Spleen (tissue), 11 donors: ENCODE results near the gene DMC1. TPM values are rescaled to one million over a fixed set of nuclear protein-coding genes. Genes with fewer than 3 reads are reported as not detected.
A peak's percentile ranks its signal among the peaks of the same experiment; 100 is the strongest.

ENCODE experiments used
- DNase-seq: peaks from one replicate; pipeline ENCODE4 v3.0.0-alpha.2; 2020
- H3K27ac ChIP-seq, 8 donors: fragments of 200-600 bp; sonication (generic) in 7 of 8; 1 replicate in 4 of 8; 2 replicates in 4 of 8; pipeline versions ENCODE4 v1.5.0 to v1.8.0; 2016 to 2021; ENCODE audit warnings: inconsistent platforms in 4 of 8, mild to moderate bottlenecking in 4 of 8, moderate library complexity in 1 of 8
- H3K27me3 ChIP-seq, 7 donors: fragments of 200-600 bp; sonication (generic) in 6 of 7; replicated peaks in 1 of 7; 1 replicate in 4 of 7; 2 replicates in 3 of 7; pipeline versions ENCODE4 v1.5.0 to v1.8.0; 2016 to 2021; ENCODE audit warnings: inconsistent platforms in 3 of 7, mild to moderate bottlenecking in 1 of 7
- H3K36me3 ChIP-seq, 6 donors: fragments of 200-600 bp; sonication (generic) in 5 of 6; 1 replicate in 4 of 6; 2 replicates in 2 of 6; pipeline versions ENCODE4 v1.5.0 to v1.8.0; 2016 to 2021; ENCODE audit warnings: inconsistent platforms in 2 of 6
- H3K4me1 ChIP-seq, 6 donors: fragments of 200-600 bp; sonication (generic) in 5 of 6; 1 replicate in 3 of 6; 2 replicates in 3 of 6; pipeline versions ENCODE4 v1.5.0 to v1.8.0; 2016 to 2021; ENCODE audit warnings: inconsistent platforms in 3 of 6
- H3K4me3 ChIP-seq, 8 donors: fragments of 200-600 bp; sonication (generic) in 7 of 8; 1 replicate in 4 of 8; 2 replicates in 4 of 8; pipeline versions ENCODE4 v1.5.0 to v1.8.0; 2016 to 2021; ENCODE audit warnings: inconsistent platforms in 4 of 8, mild to moderate bottlenecking in 4 of 8, moderate library complexity in 2 of 8
- H3K9me3 ChIP-seq, 8 donors: fragments of 200-600 bp; sonication (generic) in 7 of 8; 1 replicate in 4 of 8; 2 replicates in 4 of 8; pipeline versions ENCODE4 v1.5.0 to v1.8.0; 2016 to 2021; ENCODE audit warnings: inconsistent platforms in 4 of 8
- POLR2A ChIP-seq, 3 donors: fragments of 450-650 bp; IDR thresholded peaks; one replicate each; pipeline ENCODE4 v1.5.1; 2017; ENCODE audit warnings: antibody characterized with exemption in 3 of 3, mild to moderate bottlenecking in 1 of 3
- POLR2AphosphoS5 ChIP-seq, 3 donors: sonication (generic); formaldehyde crosslinking; IDR thresholded peaks; one replicate each; pipeline ENCODE4 v1.5.1; 2017; ENCODE audit warnings: antibody characterized with exemption in 3 of 3
- WGBS, 5 donors: extraction: QIAGEN DNeasy Blood & Tissue Kit in 3 of 5; methylation state at CpG; one replicate each; pipeline versions ENCODE4 v1.1.5 to v1.1.7; 2013 to 2018; 5-methylcytosine and 5-hydroxymethylcytosine counted together
- intact Hi-C: fragments of 100-400 bp; cut with DNase I; formaldehyde crosslinking; loops from one replicate; pipeline ENCODE4 v1.15.0; 2023; ENCODE audit warnings: low total_unique reads
- polyA plus RNA-seq, 3 donors: library from polyadenylated mRNA; stranded (reverse); fragments of 200-250 nt; gene quantifications; one replicate each; pipeline ENCODE4 v1.2.1, GENCODE V29; 2013
- total RNA-seq, 7 donors: library from RNA; depleted of rRNA in 3 of 7; stranded (reverse); fragments of >200 nt in 3 of 7; fragmentation: NEBNext Ultra II Directional in 4 of 7; extraction: Animal tissue kit (Norgen Biotek cat#: 25700) in 4 of 7; gene quantifications; one replicate each; pipeline versions ENCODE4 v1.1.0 to v1.2.1, GENCODE V29; 2016 to 2021
- TF ChIP-seq, protein P1 (sequence below), 11 experiments: fragments of 200-600 bp in 7 of 11; fragments of 450-650 bp in 4 of 11; sonication (generic) in 4 of 11; IDR thresholded peaks in 8 of 11; conservative IDR thresholded peaks in 3 of 11; 1 replicate in 7 of 11; 2 replicates in 4 of 11; pipeline versions ENCODE4 v1.4.0 to v1.8.0; 2016 to 2021; ENCODE audit warnings: antibody characterized with exemption in 11 of 11, inconsistent platforms in 4 of 11, mild to moderate bottlenecking in 1 of 11
- donor health status: healthy with polysubstance abuse.
- donor health status: DM: no; HTN: no; CAD: no; lungs with moderate emphysema.
- donor health status: DM: no; HTN: no; CAD: no.
- donor health status: Bipolar disorder and iron deficiency.
- donor health status: healthy.
- donor health status: DM: no; HTN: no; CAD: no.
- donor health status: DM: yes; HTN: yes; CAD: no.

DMC1 gene
- total and polyA plus RNA-seq, 10 donors: 0.15 to 2.7 (median 0.80) TPM; not detected in 3

DNA sequence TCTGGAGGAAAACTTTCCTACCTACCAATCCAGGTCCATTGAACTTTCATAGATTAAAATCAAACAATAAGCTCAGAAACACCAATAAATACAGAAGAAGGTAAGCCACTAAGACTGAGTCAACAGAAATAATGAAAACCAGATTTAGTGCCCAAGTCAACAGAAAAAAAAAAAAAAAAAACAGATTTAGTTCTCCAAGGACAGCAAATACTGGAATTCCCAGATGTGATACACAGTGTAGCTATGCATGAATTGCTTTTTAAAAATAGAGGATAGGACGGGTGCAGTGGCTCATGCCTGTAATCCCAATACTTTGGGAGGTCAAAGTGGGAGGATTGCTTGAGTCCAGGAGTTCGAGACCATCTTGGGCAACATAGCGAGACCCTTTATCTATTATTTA, 15.7 kb downstream of the DMC1 start:
- Histone ChIP-seq H3K36me3 (no peaks in the 10 kb centered on the region), H3K9me3 (no peaks in the 10 kb centered on the region), H3K4me3 (no peak overlapping the region), H3K27me3 (peaks cover 0 to 16% (median 0%) of the 10 kb centered on the region in 7 donors), H3K4me1 (peaks cover 0 to 10% (median under 1%) of the 10 kb centered on the region in 6 donors), H3K27ac (no peak overlapping the region)
- 89 to 97% (median 95%) methylated on average over 3 of the region's 3 CpGs for WGBS, 5 donors
- intact Hi-C loops: no loop called here
- TF ChIP-seq POLR2AphosphoS5 (IDR thresholded peaks at IDR 0.05): no peak
- no peak for TF ChIP-seq POLR2A (IDR thresholded peaks at IDR 0.05)
- no peak for DNase-seq

DNA sequence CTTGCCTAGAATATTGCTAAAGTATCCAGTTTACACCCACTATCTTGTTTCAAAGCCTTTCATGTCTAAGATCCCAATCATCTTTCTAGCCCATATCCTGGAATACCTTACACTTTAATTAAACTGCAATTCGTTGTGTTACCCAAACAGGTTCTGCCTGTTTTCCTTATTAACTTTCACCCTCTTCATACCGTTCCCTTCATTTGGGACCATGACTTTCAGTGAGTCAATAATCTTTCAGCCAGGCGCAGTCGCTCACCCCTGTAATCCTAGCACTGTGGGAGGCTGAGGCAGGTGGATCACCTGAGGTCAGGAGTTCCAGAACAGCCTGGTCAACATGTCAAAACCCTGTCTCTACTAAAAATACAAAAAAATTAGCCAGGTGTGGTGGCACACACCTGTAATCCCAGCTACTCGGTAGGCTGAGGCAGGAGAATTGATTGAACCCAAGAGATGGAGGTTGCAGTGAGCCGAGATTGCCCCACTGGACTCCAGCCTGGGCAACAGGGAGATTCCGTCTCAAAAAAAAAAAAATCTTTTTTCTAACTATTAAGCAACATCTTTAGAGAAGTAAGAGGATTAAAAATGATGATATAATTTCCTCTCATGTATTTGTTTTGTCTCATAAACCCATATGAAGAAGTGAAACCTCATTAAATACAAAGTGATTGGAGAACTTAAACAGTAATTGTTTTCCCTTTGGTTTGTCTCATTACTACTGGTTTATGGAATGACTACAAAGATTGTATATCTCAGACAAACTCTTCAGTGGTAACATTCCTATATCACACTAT, 20.7 kb downstream of the DMC1 start:
- Histone ChIP-seq H3K27me3 (peaks cover 0 to 23% (median 0%) of the 10 kb centered on the region in 7 donors), H3K36me3 (no peaks in the 10 kb centered on the region), H3K27ac (peak overlapping the region in 1 of 8 donors; percentile 16), H3K4me1 (peaks cover 0 to 17% (median 2%) of the 10 kb centered on the region in 6 donors), H3K4me3 (no peak overlapping the region), H3K9me3 (peaks cover 0 to 11% (median 5%) of the 10 kb centered on the region in 8 donors)
- 72 to 89% (median 79%) methylated on average over 7 of the region's 7 CpGs for WGBS, 5 donors
- TF ChIP-seq POLR2AphosphoS5 (IDR thresholded peaks at IDR 0.05) (no peak), POLR2A (IDR thresholded peaks at IDR 0.05) (no peak)
- TF ChIP-seq, protein P1, sequence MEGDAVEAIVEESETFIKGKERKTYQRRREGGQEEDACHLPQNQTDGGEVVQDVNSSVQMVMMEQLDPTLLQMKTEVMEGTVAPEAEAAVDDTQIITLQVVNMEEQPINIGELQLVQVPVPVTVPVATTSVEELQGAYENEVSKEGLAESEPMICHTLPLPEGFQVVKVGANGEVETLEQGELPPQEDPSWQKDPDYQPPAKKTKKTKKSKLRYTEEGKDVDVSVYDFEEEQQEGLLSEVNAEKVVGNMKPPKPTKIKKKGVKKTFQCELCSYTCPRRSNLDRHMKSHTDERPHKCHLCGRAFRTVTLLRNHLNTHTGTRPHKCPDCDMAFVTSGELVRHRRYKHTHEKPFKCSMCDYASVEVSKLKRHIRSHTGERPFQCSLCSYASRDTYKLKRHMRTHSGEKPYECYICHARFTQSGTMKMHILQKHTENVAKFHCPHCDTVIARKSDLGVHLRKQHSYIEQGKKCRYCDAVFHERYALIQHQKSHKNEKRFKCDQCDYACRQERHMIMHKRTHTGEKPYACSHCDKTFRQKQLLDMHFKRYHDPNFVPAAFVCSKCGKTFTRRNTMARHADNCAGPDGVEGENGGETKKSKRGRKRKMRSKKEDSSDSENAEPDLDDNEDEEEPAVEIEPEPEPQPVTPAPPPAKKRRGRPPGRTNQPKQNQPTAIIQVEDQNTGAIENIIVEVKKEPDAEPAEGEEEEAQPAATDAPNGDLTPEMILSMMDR (IDR thresholded peaks at IDR 0.05 in 8 of 11, conservative IDR thresholded peaks at IDR 0.05 in 3 of 11): no peak
- DNase-seq: no peak
- intact Hi-C loops: no loop called here

DNA sequence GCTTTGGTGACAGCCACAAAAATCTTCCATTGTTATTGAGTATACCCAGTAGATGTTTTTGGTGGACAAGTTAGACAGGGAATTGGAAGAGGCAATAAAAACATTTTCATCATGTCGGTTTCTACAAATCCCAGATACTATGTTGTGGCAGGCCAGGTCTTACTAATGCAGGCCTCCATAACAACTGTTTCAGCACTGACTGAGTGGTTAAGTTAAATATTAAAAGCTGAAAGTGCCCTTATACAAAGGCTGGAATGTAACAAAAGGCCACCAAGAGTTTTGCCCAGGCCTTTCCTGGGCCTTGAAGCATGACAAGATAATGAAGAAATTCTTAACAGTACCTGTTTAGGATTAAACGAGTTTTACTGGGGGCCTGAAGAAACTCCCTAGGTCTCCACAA, 29.3 kb downstream of the DMC1 start:
- WGBS, 5 donors: 91 to 100% (median 94%) methylated on average over 2 of the region's 2 CpGs
- TF ChIP-seq POLR2A (IDR thresholded peaks at IDR 0.05) (no peak), POLR2AphosphoS5 (IDR thresholded peaks at IDR 0.05) (no peak)
- TF ChIP-seq, protein P1 (IDR thresholded peaks at IDR 0.05 in 8 of 11, conservative IDR thresholded peaks at IDR 0.05 in 3 of 11): no peak
- no peak for DNase-seq
- H3K27ac ChIP-seq: no peak overlapping the region
- intact Hi-C loops: no loop called here
- no peaks in the 10 kb centered on the region for H3K27me3 ChIP-seq
- no peaks in the 10 kb centered on the region for H3K4me1 ChIP-seq
- H3K4me3 ChIP-seq: no peak overlapping the region
- no peaks in the 10 kb centered on the region for H3K36me3 ChIP-seq
- peaks cover 0 to 34% (median 20%) of the 10 kb centered on the region in 8 donors for H3K9me3 ChIP-seq

DNA sequence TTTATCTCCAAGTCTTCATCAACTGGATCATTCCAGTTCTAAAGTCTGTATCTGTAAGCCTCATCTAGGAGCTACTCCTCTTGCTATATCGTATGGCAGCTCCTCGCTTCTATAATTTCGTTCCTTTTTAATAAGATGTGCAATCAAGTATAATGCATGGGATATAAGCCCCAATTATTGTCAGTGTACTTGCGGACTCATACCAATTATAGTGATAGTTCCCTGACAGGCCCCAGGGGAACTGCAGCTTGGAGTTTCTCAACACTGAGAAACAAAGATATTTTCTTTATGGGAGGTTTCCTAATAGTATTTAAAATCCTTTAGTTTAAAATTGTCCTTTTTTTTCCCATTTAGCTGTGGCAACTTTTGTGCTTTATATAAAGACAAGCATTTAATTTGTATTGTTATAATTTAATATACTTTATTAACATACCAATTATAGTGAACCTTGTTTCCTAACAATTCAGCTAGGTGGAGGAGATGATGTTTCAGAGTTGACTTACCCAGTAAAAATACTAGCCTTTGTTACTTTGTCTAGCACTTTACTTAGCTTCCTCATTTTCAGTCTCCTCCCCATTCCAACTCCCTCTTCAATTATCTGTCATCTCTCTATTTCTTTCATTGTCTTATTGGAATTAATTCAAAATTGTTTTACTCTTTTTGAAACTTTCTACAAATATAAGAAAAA, 38.6 kb downstream of the DMC1 start:
- no peak overlapping the region for H3K4me3 ChIP-seq
- H3K9me3 ChIP-seq: no peaks in the 10 kb centered on the region
- H3K27ac ChIP-seq: peak overlapping the region in 2 of 8 donors; percentile 5 to 39
- DNase-seq: no peak
- peaks cover 0 to 14% (median 0%) of the 10 kb centered on the region in 6 donors for H3K4me1 ChIP-seq
- no peaks in the 10 kb centered on the region for H3K36me3 ChIP-seq
- WGBS, 5 donors: 91 to 95% (median 93%) methylated on average over 4 of the region's 4 CpGs
- peaks cover 0 to 3% (median 0%) of the 10 kb centered on the region in 7 donors for H3K27me3 ChIP-seq
- intact Hi-C loops: no loop called here
- TF ChIP-seq, protein P1 (IDR thresholded peaks at IDR 0.05 in 8 of 11, conservative IDR thresholded peaks at IDR 0.05 in 3 of 11): no peak
- TF ChIP-seq POLR2AphosphoS5 (IDR thresholded peaks at IDR 0.05) (no peak), POLR2A (IDR thresholded peaks at IDR 0.05) (no peak)
